OCI-LY7 (cell line): ENCODE data around the gene SOWAHC. TPM values are rescaled to one million over a fixed set of nuclear protein-coding genes. Genes with fewer than 3 reads are reported as not detected.

ENCODE experiments used
- BruUV-seq: library from RNA; stranded (reverse); fragments of 400-500 nt; replicated peaks from 2 replicates; lab custom pipeline; 2021; lab: Mats Ljungman, UMichigan
- CTCF ChIA-PET: fragments of 300-600 bp; sonication (Branson Sonifier 250); formaldehyde crosslinking; loops from one replicate; lab custom pipeline; 2022; ENCODE audit warnings: antibody characterized with exemption; ENCODE audit not compliant: unreplicated experiment; lab: Charles Lee
- POLR2A ChIA-PET: fragments of 300-600 bp; sonication (Branson Sonifier 250); formaldehyde crosslinking; loops from one replicate; lab custom pipeline; 2022; ENCODE audit warnings: antibody characterized with exemption; lab: Charles Lee
- DNase-seq: peaks from one replicate; pipeline ENCODE4 v3.0.0-alpha.2; 2015; ENCODE audit warnings: low spot score
- H2AFZ ChIP-seq: fragments of 200-600 bp; sonication (generic), shearing (Covaris generic); 2 replicates; pipeline ENCODE4 v1.6.1; 2014; ENCODE audit warnings: mild to moderate bottlenecking, antibody characterized with exemption, low read length, moderate library complexity
- H3K27ac ChIP-seq: fragments of 200-600 bp; sonication (generic); 2 replicates; pipeline ENCODE4 v1.5.1; 2014; ENCODE audit warnings: mixed run types, low read depth, mild to moderate bottlenecking, moderate library complexity, low read length, inconsistent platforms; ENCODE audit not compliant: poor library complexity, severe bottlenecking
- H3K36me3 ChIP-seq: fragments of 200-600 bp; sonication (generic); 2 replicates; pipeline ENCODE4 v1.6.1; 2014; ENCODE audit warnings: mild to moderate bottlenecking, antibody characterized with exemption, low read length, moderate library complexity, mixed read lengths; ENCODE audit not compliant: insufficient read depth
- H3K4me1 ChIP-seq: fragments of 200-600 bp; sonication (generic); 2 replicates; pipeline ENCODE4 v1.5.1; 2014; ENCODE audit warnings: mild to moderate bottlenecking, low read length; ENCODE audit not compliant: insufficient read depth, poor library complexity, severe bottlenecking
- H3K4me2 ChIP-seq: fragments of 200-600 bp; sonication (generic); 2 replicates; pipeline ENCODE4 v1.6.1; 2014; ENCODE audit warnings: mild to moderate bottlenecking, low read length
- H3K4me3 ChIP-seq: fragments of 200-600 bp; sonication (generic); 2 replicates; pipeline ENCODE4 v1.5.1; 2014; ENCODE audit warnings: mild to moderate bottlenecking, low read depth, low read length; ENCODE audit not compliant: poor library complexity, severe bottlenecking
- H3K79me2 ChIP-seq: fragments of 200-600 bp; sonication (generic); 2 replicates; pipeline ENCODE4 v1.6.1; 2016; ENCODE audit warnings: low read depth, mild to moderate bottlenecking, low read length, moderate library complexity, mixed read lengths; ENCODE audit not compliant: insufficient read depth
- H3K9me2 ChIP-seq: fragments of 200-600 bp; sonication (generic); 2 replicates; pipeline ENCODE4 v1.6.1; 2016; ENCODE audit warnings: mild to moderate bottlenecking, low read length, mixed read lengths; ENCODE audit not compliant: insufficient read depth
- H3K9me3 ChIP-seq: fragments of 200-600 bp; sonication (generic); 2 replicates; pipeline ENCODE4 v1.6.1; 2014; ENCODE audit warnings: mild to moderate bottlenecking, mixed run types, low read length, mixed read lengths
- H4K20me1 ChIP-seq: fragments of 200-600 bp; sonication (generic); 2 replicates; pipeline ENCODE4 v1.6.1; 2014; ENCODE audit warnings: mild to moderate bottlenecking, antibody characterized with exemption, low read length, moderate library complexity, mixed read lengths; ENCODE audit not compliant: insufficient read depth
- CTCF ChIP-seq: fragments of 200-600 bp; sonication (generic); conservative IDR thresholded peaks from 2 replicates; pipeline ENCODE4 v1.5.1; 2014; ENCODE audit warnings: mild to moderate bottlenecking, antibody characterized with exemption, low read length, moderate library complexity, mixed read lengths
- EZH2phosphoT487 ChIP-seq: fragments of 200-600 bp; sonication (generic); IDR thresholded peaks from 2 replicates; pipeline ENCODE4 v1.6.1; 2018; ENCODE audit warnings: low read depth, borderline replicate concordance, mild to moderate bottlenecking, mixed run types, antibody characterized with exemption, low read length, moderate library complexity, mixed read lengths
- intact Hi-C: fragments of 100-400 bp; cut with micrococcal nuclease; formaldehyde crosslinking; loops from one replicate; pipeline ENCODE4 v1.10.0; 2022; ENCODE audit not compliant: unreplicated experiment
- total RNA-seq, 2 experiments: library from RNA; depleted of rRNA in 1 of 2; stranded (reverse); fragments of >200 nt in 1 of 2; shearing (Covaris generic) in 1 of 2; gene quantifications; 2 replicates each; pipeline ENCODE4 v1.2.3, GENCODE V29; 2014 to 2022

The SOWAHC gene
- total RNA-seq, 2 experiments from 2014 or later, result not detected

GRCh38 chr2:109619032-109619615 lies 5.0 kb downstream of the SOWAHC start:
- H3K4me1 ChIP-seq, result no peaks in the 10 kb centered on the region
- intact Hi-C loops, result no loop called here
- POLR2A ChIA-PET, result no interaction called here
- no peak for DNase-seq
- no peaks in the 10 kb centered on the region for H4K20me1 ChIP-seq
- no peaks in the 10 kb centered on the region for H3K9me3 ChIP-seq
- CTCF ChIA-PET, result no interaction called here
- no peak overlapping the region for H3K4me2 ChIP-seq
- no peaks in the 10 kb centered on the region for H3K36me3 ChIP-seq
- BruUV-seq, result no TSS peak
- H3K4me3 ChIP-seq, result no peak overlapping the region
- H3K9me2 ChIP-seq, result no peaks in the 10 kb centered on the region
- no peaks in the 10 kb centered on the region for H3K79me2 ChIP-seq
- no peak overlapping the region for H3K27ac ChIP-seq
- no peak overlapping the region for H2AFZ ChIP-seq
- TF ChIP-seq CTCF (no peak), EZH2phosphoT487 (no peak)

GRCh38 chr2:109623297-109623696 lies 9.1 kb downstream of the SOWAHC start:
- BruUV-seq, result no TSS peak
- POLR2A ChIA-PET, result no interaction called here

More at GRCh38 chr2:109623297-109623696, 9.1 kb downstream of the SOWAHC start:
- intact Hi-C loops, result no loop called here
- Histone ChIP-seq H3K4me2 (no peak overlapping the region), H2AFZ (no peak overlapping the region), H3K36me3 (no peaks in the 10 kb centered on the region), H3K9me3 (no peaks in the 10 kb centered on the region), H3K27ac (no peak overlapping the region), H3K4me1 (no peaks in the 10 kb centered on the region), H4K20me1 (no peaks in the 10 kb centered on the region), H3K4me3 (no peak overlapping the region), H3K9me2 (no peaks in the 10 kb centered on the region), H3K79me2 (no peaks in the 10 kb centered on the region)
- TF ChIP-seq EZH2phosphoT487, result no peak
- no peak for TF ChIP-seq CTCF
- DNase-seq, result no peak
- CTCF ChIA-PET, result no interaction called here
